Heart left ventricle (tissue), 16 donors: Measurements from ENCODE around the gene CDC25A. TPM values are rescaled to one million over a fixed set of nuclear protein-coding genes. Genes with fewer than 3 reads are reported as not detected.

Source experiments
- ATAC-seq, 4 donors: fragments of 200-7000 bp; cut with Tn5 transposase; one replicate each; pipeline ENCODE4 v1.9.1; 2020 to 2022; ENCODE audit warnings: moderate library complexity in 4 of 4, mild to moderate bottlenecking in 3 of 4, moderate number of reproducible peaks in 1 of 4
- DNase-seq, 5 donors: peaks; one replicate each; pipeline ENCODE4 v3.0.0-alpha.2; 2020
- H3K27ac ChIP-seq, 12 donors: fragments of 200-600 bp; sonication (generic) in 4 of 12; one replicate each; pipeline versions ENCODE4 v1.5.0 to v1.8.0; 2016 to 2022; ENCODE audit warnings: mild to moderate bottlenecking in 2 of 12
- H3K27me3 ChIP-seq, 9 donors: fragments of 200-600 bp; sonication (generic) in 2 of 9; one replicate each; pipeline versions ENCODE4 v1.5.1 to v1.8.0; 2016 to 2022; ENCODE audit warnings: mild to moderate bottlenecking in 3 of 9
- H3K36me3 ChIP-seq, 9 donors: fragments of 200-600 bp; sonication (generic) in 2 of 9; one replicate each; pipeline versions ENCODE4 v1.5.0 to v1.8.0; 2018 to 2022; ENCODE audit warnings: mild to moderate bottlenecking in 2 of 9
- H3K4me1 ChIP-seq, 12 donors: fragments of 200-600 bp; sonication (generic) in 4 of 12; one replicate each; pipeline versions ENCODE4 v1.5.0 to v1.8.0; 2016 to 2022; ENCODE audit warnings: mild to moderate bottlenecking in 3 of 12
- H3K4me3 ChIP-seq, 12 donors: fragments of 200-600 bp; sonication (generic) in 4 of 12; one replicate each; pipeline versions ENCODE4 v1.5.0 to v1.8.0; 2017 to 2022; ENCODE audit warnings: mild to moderate bottlenecking in 9 of 12, moderate library complexity in 4 of 12
- H3K9me3 ChIP-seq, 12 donors: fragments of 200-600 bp; sonication (generic) in 4 of 12; one replicate each; pipeline versions ENCODE4 v1.5.0 to v1.8.0; 2016 to 2022; ENCODE audit warnings: mild to moderate bottlenecking in 1 of 12
- CTCF ChIP-seq, 12 donors: fragments of 200-600 bp; sonication (generic) in 4 of 12; IDR thresholded peaks; one replicate each; pipeline versions ENCODE4 v1.5.0 to v1.8.0; 2018 to 2022; ENCODE audit warnings: antibody characterized with exemption in 12 of 12, mild to moderate bottlenecking in 5 of 12
- POLR2A ChIP-seq, 2 donors: fragments of 450-650 bp; IDR thresholded peaks; one replicate each; pipeline ENCODE4 v1.6.1; 2017; ENCODE audit warnings: antibody characterized with exemption in 2 of 2, mild to moderate bottlenecking in 2 of 2, moderate library complexity in 2 of 2
- WGBS, 4 donors: extraction: QIAGEN DNeasy Blood & Tissue Kit in 2 of 4; methylation state at CpG; one replicate each; pipeline versions ENCODE4 v1.1.5 to v1.1.7; 2013 to 2018; 5-methylcytosine and 5-hydroxymethylcytosine counted together
- intact Hi-C, 10 donors: fragments of 100-400 bp; cut with DNase I; formaldehyde crosslinking; loops; one replicate each; pipeline versions ENCODE4 v1.11.1 to v1.14.2; 2022
- long read RNA-seq, 3 donors: library from polyadenylated mRNA; unstranded; transcript quantifications; one replicate each; pipeline ENCODE4 v2.0.0, GENCODE V29; 2020 to 2021
- polyA plus RNA-seq, 2 donors: library from polyadenylated mRNA; stranded (reverse); fragments of 200-250 nt; gene quantifications; one replicate each; pipeline ENCODE4 v1.2.3, GENCODE V29; 2013
- total RNA-seq, 9 donors: library from RNA; depleted of rRNA in 2 of 9; stranded (reverse); fragments of >200 nt in 2 of 9; fragmentation: NEBNext Ultra II Directional in 3 of 9; extraction: Animal tissue kit (Norgen Biotek cat#: 25700) in 3 of 9; gene quantifications; one replicate each; pipeline versions ENCODE4 v1.1.0 to v1.2.4, GENCODE V29; 2016 to 2023
- donor health status: ischemic (EF 13 %, LVEDD 7.1; RV severe dilation, severe dysfunction).
- donor health status: healthy with polysubstance abuse.
- donor health status: DM: no; HTN: yes; CAD: no.
- donor health status: DM: no; HTN: no; CAD: no.
- donor health status: ischemic (EF 25% LVEDD 6.9; RV normal size, moderate dysfunction).
- donor health status: ischemic (EF 25% LVEDD 5.7; RV mildly dilated, moderate dysfunction).
- donor health status: healthy.
- donor health status: DM: yes; HTN: yes; CAD: no.
- donor health status: ischemic (EF 35%, LVEDD 5.7; RV mildly dilated, moderate dysfunction).
- donor health status: nonischemic (EF 11% LVEDD 7.7; RV severe dilation, severe dysfunction).
- donor health status: DM: yes; HTN: yes; CAD: no.
- donor health status: PGD.
- donor health status: ischemic (EF 29% LVEDD 5.4; RV normal size, mild dysfunction).
- donor health status: nonischemic (EF 23%, LVEDD 6.1; RV moderate dilation, normal function).

Gene CDC25A
- total RNA-seq = 1 to 10 TPM in 5 of 9 donors, under 1 TPM in 4; 0.49 to 3.6 (median 1.1) TPM
- under 1 TPM; 0.42 to 0.57 TPM for polyA plus RNA-seq
- long read RNA-seq, donor 1, partial matches to known transcripts = 0 of 4 reads
- long read RNA-seq, donor 1, other reads (novel, unspliced or antisense) = 3 of 4 reads
- long read RNA-seq, donor 2, partial matches to known transcripts = 0 of 1 reads
- long read RNA-seq, donor 2, other reads (novel, unspliced or antisense) = 1 of 1 reads
- long read RNA-seq, donor 3, partial matches to known transcripts = 1 of 7 reads
- long read RNA-seq, donor 3, other reads (novel, unspliced or antisense) = 5 of 7 reads

DNA sequence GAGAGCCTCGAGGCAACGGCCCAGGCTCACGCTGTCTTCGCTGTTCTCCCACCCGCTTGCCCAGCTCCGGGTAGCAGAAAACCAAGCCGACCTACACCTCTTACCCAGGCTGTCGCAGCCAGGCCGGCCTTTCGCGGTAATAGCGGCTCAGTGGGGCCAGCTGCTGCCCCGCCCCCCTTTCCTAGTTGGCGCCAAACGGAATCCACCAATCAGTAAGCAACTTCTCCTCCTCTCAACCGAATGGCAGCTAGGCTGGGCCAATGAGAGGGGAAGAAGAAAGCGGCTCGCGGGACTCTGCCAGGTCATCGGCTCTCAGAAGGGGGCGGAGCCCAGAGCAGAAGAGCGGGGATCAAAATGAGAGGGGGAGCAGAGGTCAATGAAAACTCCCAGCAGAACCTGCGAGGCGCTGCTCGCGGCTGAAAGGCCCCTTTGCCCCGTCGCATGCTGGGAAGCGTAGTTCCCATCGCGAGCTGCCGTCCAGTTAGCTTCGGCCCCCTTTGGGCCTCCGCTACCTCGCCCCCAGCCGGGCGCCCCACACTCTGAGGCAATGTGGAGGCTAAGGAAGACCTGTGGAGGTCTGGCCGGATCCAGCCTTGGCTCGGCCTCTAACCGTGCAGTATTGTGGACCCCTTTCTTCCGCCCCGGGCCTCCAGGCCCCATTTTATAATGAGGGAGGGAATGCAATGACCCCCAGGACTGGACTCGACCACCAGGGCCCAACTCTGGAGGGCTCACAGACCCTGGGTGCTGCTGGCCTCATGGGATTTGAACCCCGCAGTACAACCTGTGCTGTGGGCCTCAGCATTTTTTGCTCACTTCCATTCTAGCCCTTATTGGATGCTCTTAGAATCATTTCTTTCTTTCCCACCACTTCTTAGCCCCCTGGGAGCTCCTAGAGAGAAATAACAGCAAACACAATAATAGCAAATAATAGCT, at the start of gene CDC25A:
CDC25A (minus strand) TSS at position 152 of the 936 bp plus-strand sequence. CDS start 470 bp downstream, outside the sequence.
- WGBS, 4 donors = 8 to 13% (median 8%) methylated on average over 30 to 44 of the region's 44 CpGs
- DNase-seq (peak; percentile 95 to 98 (median 96)), ATAC-seq (peak; percentile 98 to 99 (median 99))
- TF ChIP-seq CTCF (IDR thresholded peaks at IDR 0.05) = peak in 1 of 12 donors; percentile 6
- peak in 1 of 2 donors; percentile 15 for TF ChIP-seq POLR2A (IDR thresholded peaks at IDR 0.05)
- intact Hi-C loops = no loop called here
- Histone ChIP-seq H3K36me3 (no peaks in the 10 kb centered on the region), H3K4me3 (peak within 1 kb of the TSS; percentile 54 to 86 (median 72)), H3K4me1 (peaks cover 0 to 15% (median 9%) of the 10 kb centered on the region in 12 donors), H3K9me3 (no peaks in the 10 kb centered on the region), H3K27ac (peak within 1 kb of the TSS in 10 of 12 donors; percentile 17 to 71 (median 43)), H3K27me3 (no peaks in the 10 kb centered on the region)

GRCh38 chr3:48236531-48236930, 48.3 kb upstream of the CDC25A start:
- ATAC-seq = no peak
- no peak for DNase-seq
- no peaks in the 10 kb centered on the region for H3K9me3 ChIP-seq
- no peaks in the 10 kb centered on the region for H3K36me3 ChIP-seq
- no peak overlapping the region for H3K4me3 ChIP-seq
- 73 to 87% (median 80%) methylated on average over 1 of the region's 1 CpG for WGBS, 4 donors
- no peak overlapping the region for H3K27ac ChIP-seq
- H3K4me1 ChIP-seq = peaks cover 0 to 26% (median 12%) of the 10 kb centered on the region in 12 donors
- intact Hi-C loops = no loop called here
- H3K27me3 ChIP-seq = no peaks in the 10 kb centered on the region
- TF ChIP-seq CTCF (IDR thresholded peaks at IDR 0.05) (no peak), POLR2A (IDR thresholded peaks at IDR 0.05) (no peak)

- ATAC-seq (no peak), DNase-seq (peak in 1 of 5 donors; percentile 3)
- no peaks in the 10 kb centered on the region for H3K9me3 ChIP-seq
- H3K27ac ChIP-seq = no peak overlapping the region
- peaks cover 0 to 15% (median 9%) of the 10 kb centered on the region in 12 donors for H3K4me1 ChIP-seq
- TF ChIP-seq POLR2A (IDR thresholded peaks at IDR 0.05) (no peak), CTCF (IDR thresholded peaks at IDR 0.05) (no peak)
- no peak overlapping the region for H3K4me3 ChIP-seq
- 80 to 96% (median 87%) methylated on average over 2 of the region's 2 CpGs for WGBS, 4 donors
- no peaks in the 10 kb centered on the region for H3K27me3 ChIP-seq
- no peaks in the 10 kb centered on the region for H3K36me3 ChIP-seq
- intact Hi-C loops = loop anchor here in 3 of 10 donors (2.0 to 5.0 kb wide), 2 partner anchors 203 to 204 kb away; no protein-coding TSS in a partner anchor
Measured at GRCh38 chr3:48233542-48233941, 45.3 kb upstream of the CDC25A start.
